HG03457 (cell line): Measurements from ENCODE around the gene GGT1.
"Not testable (repeated sequence)": the region's sequence is repeated elsewhere in the genome, so short reads cannot be mapped to it uniquely, and the experiment has no call there.

Experiments
- ATAC-seq: cut with Tn5 transposase; IDR thresholded peaks from one replicate; pipeline ENCODE4 v1.9.1; 2021; ENCODE audit warnings: moderate number of reproducible peaks; ENCODE audit not compliant: unreplicated experiment

Gene GGT1

DNA sequence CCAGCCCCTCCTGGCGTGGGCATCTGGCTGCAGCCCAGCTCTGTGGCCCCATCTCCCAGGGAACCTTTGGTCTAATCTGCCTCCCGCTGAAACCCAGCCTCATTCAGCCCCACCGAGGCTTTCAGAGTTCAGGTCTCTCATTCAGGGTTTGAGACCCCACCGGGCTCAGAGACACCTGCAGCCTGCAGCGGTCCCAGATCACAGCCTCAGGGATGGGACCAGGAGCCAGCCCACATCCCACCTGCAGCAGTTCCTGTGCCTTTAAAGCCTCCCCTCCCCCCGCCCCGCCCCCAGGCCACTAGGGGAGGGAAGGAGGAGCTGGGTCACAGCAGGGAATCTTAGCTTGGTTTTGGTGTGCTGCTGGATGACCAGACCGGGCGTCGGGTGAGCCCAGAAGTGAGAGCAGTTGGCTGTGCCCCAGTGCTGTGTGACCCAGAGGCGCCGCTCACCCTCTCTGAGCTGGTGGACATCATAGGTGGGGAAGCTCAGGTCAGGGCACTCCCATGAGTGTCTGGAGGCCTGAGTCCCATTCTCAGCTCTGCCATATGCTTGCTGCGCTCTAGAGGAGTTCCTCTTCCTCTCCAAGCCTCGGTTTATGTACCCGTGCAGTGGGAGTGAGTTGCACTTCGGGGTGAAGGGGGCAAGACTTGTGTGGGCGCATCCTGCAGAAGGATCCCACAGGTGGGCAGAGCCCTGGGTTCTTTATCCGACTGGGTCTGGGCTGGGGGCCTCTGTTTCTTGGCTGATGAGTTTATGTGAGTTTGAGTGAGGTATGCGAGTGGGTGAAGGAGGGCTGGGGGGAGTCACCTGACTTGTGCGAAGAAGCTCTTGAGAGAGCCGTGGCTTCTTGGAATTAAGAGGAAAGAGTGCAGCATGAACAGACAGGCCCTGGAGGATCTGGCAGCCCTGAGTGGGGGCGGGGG is at the start of gene GGT1:
TSS of gene GGT1 (plus strand) at position 347 of the 923 bp plus-strand sequence. CDS start 7,889 bp downstream, outside the sequence.
- not testable (repeated sequence) for ATAC-seq

DNA sequence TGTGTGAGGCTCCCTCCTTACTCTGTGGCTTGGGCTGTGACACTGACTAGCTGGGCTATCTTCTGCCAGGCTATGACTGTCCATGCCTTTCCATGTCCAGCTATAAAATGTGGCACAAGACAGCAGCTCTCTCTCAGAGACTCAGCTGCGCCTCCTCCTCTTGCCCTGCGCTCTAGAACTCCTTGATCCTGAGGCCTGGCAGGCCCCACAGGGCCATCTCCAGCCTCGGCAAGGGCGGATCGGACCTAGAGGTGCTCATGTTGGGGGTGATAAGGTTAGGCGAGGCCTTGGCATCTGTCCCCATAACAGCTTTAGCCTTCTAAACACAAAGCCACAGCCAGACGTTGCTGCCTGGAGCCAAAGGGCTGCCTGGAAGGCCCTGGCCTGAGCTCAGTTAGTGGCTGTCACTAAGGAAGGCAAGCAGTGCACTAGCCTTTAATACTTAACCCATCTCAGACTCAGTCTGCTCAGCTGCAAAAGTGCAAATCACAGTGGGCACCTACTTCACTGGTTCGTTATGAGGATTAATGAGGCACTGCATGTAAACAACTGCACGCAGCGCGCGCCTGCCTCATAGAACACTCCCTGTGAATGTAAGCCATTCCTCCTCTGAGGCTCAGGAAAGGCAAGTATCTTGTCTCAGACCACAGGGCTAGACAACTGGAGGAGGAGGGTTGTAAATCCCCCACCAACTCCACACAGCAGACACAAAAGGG is 49.2 kb upstream of the GGT1 start:
- ATAC-seq = no peak

DNA sequence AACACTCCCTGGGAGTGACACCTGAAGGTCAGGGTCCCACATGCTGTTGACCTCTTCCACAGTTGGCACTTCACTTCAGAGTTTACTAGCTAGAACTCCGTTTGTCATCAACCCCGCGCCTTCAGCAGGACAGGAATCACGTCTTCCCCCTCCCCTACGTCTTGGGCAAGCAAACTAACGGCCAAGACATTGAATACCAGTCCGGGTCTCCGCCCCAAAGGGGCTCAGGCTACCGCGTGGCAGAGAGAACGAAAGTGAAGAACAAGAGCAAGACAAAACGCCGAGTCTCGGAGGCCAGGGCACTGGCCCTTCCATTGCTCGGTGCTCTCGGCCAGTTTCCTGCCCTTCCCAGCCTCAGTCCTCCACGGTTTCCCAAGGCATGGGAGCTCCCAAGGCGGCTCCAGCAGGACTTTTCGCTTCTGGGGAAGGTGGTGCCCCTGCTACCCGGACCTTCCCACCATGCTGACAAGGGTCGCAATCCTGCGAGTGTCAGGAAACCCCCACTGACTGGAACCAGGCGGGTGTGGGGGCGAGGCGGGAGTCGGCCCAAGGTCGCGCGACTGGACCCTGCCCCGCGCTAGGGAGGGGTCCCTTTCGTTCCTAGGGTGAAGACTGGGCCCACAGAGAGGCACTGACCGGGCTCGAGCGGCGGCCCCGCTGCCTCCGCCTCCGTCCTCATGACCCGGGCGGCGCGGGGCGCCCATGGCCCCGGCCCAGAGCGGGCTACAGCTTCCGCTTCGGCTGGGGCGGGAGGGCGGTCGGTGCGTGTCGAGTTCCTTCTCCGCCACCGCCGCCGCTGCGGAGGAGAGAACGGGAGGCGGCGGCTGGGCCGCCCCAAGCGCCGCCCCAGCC is 48.5 kb upstream of the GGT1 start, which contains the start of gene GUCD1:
TSS of gene GUCD1 (minus strand) at position 826 of the 852 bp plus-strand sequence. CDS start at position 679, 147 bp downstream.
- no peak for ATAC-seq

DNA sequence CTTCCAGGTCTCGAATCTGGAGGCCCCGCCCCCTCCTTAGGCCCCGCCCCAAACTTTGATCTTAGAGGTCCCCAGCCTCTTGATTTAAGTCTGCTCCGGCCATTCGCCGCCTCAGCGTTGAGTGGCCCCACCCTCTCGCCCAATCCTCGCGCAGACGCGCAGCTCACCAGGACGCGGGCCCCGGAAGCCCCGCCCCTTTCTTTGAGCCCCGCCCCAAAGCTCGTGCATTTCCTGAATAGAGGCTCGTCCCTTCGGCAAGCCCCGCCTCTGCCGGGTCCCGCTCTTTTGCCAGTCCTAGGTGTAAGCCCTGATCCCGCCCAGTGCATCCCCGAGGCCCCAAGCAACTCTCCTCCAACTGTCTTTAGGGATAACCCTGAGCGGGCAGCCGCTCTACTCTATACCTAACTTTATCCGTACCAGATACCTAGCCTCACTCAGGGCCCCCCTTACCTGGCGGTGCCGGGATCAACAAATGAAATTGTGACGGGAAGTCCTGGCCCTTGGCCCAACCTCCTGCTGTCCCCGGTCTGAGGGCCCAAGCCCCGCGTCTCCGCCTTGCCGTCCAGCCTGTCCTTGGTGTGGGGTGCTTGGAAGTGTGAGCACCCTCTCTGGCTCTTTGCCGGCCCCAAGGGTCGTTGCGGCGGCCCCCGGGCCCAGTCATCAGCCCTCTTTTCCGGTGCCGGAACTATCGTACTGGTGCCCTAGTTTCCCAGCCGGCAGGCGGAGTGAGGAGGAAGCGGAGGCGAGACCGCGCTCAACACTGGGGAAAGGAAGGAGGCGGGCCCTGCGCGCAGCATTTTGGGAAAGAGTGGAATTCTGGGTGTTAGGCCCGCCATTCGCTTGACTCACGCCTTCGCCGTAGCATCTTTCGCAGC is 47.6 kb upstream of the GGT1 start, which contains the start of gene SNRPD3:
TSS of gene SNRPD3 (plus strand) at position 835 of the 875 bp plus-strand sequence. CDS start 1,676 bp downstream, outside the sequence.
- ATAC-seq = peak; percentile 56

DNA sequence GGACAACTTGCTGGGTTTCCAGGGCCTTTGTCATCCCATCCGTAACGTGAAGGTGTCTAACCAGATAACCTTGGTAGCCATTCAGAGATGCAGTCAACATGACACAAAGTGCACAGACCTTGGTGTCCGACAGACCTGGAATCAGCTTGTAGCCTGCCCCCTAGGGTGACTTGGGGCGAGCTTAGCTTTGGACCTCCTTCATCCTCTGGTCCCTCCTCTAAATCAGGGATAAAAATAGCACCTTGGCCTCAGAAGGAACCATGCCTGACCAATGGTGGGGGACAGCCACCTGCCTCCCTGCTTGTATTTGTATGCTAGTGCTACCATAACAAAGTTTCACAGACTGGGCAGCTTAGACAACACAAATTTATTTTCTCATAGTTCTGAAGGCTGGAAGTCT is 43.5 kb upstream of the GGT1 start:
- ATAC-seq = no peak

DNA sequence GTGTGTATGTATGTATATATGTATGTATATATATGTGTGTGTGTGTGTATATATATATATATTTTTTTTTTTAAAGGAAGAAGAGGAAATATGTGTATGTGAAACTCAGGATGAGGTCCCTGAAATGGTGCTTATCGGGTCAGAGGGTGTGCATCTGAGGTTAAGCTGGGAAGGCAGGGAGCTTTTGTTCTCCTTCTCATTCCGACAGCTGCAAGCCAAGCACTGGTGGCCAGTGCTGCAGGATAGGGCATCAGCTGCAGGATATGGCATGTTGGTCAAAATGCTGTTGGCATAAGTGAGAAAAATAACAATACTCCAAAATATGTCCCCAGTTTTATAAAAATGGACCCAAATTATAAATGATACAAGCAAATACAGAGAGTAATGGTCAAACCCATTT is 39.7 kb upstream of the GGT1 start:
- ATAC-seq = no peak

DNA sequence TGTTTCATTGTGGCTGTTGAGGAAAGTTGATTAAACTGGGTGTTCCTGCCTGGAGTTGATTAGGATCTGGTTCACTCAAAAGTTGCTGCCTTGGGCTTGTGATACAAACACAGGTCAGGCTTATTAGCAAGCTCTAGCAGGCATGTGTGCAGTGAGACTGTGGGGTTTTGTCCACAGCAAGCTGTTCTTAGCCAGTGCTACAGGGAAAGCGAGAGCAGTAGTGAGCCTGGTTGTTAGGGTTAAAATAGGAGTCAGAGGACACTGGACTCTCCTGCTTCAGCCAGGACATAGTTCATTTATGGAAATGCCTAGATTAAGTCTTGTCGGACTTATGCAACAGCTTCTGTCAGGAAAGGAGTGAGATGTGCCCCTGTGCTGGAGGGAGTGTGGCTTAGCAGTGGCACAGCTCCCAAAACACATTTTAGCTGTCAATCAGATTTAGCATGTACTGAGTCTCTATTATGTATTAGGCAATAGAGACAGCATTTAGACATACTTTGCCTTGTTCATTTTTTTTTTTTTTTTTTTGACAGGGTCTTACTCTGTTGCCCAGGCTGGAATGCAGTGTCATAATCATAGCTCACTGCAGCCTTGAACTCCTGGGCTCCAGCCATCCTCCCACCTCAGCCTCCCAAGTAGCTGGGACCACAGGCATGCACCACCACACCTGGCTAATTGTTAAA is 38.5 kb upstream of the GGT1 start:
- no peak for ATAC-seq

DNA sequence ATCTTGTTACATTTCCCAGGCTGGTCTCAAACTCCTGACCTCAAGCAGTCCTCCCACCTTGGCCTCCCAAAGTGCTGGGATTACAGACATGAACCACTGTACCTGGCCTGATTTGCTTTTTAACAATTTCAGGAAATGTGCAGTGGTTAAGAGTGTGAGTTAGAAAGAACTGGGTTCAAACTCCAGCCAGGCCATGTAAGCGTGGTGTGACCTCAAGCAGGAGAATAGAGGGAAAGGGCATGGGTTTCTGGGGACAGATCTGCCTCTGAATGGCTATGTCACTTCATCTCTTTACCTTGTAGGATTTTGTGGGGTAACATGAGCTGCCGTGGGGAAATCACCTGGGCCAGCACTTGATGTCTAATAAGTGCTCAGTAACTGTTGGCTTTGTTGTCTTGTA is 37.9 kb upstream of the GGT1 start:
- ATAC-seq = no peak

DNA sequence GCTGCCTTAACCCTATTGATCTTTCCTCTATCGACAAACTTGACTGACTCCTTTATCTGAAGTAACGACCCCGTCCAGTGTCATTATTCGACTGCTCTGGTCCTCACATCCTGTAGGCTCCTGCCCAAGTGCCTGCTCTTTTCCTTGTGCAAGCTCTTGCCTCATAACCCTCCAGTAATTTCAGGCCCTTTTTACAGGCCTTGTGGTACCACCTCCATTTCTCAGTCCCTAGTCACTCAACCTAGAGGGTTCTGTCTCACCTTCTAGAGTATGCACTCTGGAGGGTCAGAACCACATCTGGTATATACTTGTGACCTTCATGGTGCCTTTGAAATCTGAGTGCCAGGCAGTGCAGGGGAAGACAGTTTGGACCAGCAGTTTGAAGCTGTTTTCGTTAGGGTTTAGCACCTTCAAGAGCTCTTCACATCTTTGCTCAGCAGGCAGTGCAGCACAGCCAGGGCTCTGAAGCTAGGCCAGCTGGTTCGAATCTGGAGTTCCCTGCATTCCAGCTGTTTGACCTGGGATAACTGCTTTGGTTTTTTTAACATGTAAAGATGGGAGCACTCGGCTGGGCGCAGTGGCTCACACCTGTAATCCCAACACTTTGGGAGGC is 36.0 kb upstream of the GGT1 start:
- no peak for ATAC-seq

DNA sequence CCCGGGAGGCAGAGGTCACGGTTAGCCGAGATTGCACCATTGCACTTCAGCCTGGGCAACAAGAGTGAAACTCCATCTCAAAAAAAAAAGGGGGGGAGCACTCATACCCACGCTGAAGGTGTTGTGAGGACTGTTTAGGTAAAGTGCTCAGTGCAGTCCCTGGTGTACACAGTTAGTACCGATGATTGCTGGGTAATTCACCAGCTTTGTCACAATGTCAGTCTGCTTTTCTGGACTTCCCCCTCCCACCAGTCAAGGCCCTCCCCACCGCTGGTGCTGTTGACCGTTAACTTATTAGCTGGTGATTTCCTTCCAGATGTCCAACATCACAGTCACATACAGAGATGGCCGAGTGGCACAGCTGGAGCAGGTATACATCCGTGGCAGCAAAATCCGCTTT is 35.3 kb upstream of the GGT1 start:
- ATAC-seq = no peak

DNA sequence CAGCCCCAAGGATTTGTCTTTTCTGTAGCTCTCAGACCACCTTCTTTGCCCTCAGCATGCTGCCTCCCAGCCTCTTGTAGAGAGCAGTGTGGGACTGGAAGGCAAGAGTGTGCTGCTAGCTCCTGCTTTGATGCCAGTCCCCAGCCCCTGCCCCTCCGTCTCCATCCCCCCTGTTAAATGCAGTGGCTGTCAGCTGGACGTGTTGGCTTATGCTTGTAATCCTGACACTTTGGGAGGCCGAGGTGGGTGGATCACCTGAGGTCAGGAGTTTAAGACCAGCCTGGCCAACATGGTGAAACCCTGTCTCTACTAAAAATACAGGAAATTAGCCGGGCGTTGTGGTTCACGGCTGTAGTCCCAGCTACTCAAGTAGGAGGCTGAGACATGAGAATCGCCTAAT is 31.7 kb upstream of the GGT1 start:
- ATAC-seq = no peak

DNA sequence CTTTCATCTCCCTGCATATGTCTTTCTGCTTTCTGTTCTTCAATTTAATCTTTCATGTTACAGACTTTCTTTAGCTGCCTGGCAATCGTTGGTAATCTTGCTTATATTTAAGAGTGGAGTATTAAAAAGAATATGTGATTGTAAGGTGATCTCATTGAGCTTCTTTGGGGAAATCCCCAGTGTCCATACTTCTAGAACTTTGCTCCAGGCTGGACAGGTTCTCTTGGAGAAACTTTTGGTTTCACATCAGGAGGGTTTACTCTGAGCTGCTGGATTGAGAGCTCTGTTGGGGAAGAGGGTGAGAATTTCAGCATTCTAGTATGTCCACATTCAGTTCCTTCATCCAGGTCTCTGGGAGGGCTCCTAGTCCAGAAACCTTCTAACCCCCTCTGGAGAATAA is 26.2 kb upstream of the GGT1 start:
- no peak for ATAC-seq

DNA sequence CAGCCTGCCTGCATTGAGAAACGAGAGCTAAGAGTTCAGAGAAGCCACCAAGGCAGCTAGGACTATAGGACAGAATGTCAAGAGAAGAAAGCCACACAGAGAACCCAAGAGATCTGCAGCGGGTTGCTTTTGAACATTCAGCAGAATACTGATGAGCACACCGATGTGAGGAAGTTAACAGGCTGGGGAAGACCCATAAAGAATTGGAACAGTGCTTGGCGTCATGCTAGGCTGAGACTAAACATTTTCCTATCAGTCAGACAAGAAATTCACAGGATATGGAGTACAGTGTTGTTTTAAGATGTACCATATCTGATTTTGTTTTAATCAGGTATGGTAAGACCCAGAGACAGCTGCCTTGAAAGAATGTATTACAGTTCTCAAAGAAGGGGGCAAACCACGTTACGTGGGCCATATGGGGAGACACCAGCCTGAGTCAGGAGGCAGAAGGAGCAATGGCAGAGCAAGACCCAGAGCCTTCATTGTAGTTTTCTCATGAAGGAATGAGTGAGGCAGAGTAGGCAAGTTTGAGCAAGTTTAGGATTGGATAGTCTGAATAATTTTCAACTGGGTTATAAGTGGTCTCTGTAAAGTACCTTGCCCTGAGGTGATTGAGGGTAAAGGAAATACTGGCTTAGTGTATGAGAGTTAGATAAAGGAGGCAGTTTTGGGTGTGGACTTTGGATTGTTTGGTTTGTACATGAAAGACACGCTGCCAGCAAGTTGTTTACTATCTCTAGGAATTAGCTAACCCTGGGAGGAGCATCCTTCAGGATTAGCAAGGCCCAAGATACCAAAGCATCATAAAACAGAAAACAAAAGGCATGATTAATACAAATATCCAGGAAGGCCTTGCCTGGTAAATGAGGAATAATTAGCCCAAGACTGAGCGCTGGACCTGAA is 24.4 kb upstream of the GGT1 start:
- ATAC-seq = no peak

DNA sequence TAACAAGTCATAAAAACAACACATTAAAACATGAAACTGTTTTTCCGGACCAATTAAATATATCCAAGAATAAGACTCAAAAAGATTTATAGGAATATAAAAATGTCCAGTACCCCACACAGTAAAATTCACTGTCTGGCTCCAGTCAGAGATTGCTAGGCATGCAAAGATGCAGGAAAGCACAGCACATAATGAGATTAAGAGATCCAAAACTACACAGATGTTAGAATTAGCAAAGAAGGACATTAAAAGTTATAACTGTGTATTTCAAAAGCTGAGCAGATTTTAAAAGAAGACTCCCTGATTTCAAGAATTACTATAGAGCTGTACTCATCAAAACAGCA is 23.8 kb upstream of the GGT1 start:
- no peak for ATAC-seq

DNA sequence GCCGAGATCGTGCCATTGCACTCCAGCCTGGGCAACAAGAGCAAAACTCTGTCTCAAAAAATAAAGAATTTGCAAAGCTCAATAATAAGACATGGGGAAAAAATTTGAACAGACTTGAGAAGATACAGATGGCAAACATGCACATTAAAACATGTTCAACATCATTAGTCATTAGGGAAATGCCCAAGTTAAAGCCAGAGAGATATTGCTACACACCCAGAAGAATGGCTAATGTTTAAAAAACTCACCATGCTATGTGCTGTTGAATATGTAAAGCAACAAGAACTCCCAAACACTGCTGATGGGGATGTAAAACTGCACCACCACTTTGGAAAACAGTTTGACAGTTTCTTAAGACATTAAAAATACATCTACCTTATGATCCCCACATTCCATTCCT is 22.7 kb upstream of the GGT1 start:
- no peak for ATAC-seq

DNA sequence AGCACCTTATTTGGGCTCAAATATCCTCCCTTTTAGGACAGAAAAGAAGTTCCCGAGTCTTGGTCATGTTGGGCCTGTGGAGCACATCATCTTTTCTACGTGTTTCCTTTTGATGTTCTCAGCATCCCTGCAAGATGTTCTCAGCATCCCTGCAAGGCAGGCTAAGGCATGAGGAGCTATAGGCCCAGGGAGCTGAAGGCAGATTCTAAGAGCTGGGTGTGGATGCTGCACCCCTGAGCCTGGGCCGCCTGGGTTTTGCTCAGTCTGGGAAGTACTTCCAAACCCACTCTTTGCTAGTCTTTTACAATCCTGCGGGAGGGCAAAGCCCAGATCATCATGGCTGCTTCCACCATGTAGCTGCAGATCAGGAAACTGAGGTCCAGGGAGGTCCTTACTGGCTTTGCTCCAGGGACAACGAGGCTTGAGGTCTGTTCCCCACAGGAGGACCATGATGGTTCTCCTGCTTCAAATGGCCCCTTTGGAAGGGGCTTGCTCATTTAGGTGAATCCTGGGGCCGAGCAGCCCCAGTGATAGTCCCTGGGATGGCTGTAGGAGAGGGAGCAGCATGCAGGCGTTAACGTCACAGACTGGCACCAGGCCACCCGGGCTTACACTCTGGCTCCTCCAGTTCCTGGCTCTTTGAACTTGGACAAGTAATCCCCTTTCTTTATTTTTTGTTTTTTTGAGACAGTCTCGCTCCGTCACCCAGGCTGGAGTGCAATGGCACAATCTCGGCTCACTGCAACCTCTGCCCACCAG is 20.8 kb upstream of the GGT1 start:
- ATAC-seq = no peak
